NCI-H2196 treated with DMSO at 0.1 percent for 48 hours (cell line): ENCODE measurements around the gene CLDN7.
A peak's percentile ranks its signal among the peaks of the same experiment; 100 is the strongest.

ENCODE experiments used
- DNase-seq: peaks from one replicate; lab custom pipeline; 2025; ENCODE audit not compliant: unreplicated experiment; lab: John Stamatoyannopoulos, UW

Gene CLDN7

DNA sequence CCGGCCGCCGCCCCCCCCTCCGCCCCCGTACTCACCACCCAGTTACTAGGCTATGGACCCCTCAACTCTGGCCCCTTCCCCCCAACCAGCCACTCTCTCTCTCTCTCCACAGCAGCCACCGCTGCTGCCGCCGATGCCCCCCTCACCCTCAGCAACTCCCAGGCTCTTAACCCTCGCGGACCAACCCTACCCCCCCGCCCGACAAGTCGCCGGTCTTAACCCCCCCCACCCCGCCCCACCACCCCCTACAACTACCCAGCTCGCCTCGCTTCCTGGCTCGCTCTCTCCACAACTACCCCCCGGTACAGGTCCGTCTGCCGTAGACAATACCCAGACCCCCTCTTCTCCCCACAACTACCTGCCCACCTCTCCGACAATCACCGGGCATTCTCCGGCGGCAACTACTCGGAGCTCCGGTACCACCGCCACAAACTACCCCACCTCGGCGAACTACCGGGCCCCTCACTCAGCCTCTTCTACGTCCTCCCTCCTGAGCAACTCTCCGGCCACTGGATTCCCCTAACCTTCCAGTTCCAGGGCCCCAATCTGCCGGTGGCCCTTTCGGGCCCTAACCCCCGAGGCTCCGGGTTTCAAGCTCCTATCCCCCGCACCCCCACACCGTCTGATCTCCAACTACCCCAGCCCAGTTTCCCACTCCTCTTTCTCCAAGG is 23.7 kb downstream of the CLDN7 start:
- no peak for DNase-seq

DNA sequence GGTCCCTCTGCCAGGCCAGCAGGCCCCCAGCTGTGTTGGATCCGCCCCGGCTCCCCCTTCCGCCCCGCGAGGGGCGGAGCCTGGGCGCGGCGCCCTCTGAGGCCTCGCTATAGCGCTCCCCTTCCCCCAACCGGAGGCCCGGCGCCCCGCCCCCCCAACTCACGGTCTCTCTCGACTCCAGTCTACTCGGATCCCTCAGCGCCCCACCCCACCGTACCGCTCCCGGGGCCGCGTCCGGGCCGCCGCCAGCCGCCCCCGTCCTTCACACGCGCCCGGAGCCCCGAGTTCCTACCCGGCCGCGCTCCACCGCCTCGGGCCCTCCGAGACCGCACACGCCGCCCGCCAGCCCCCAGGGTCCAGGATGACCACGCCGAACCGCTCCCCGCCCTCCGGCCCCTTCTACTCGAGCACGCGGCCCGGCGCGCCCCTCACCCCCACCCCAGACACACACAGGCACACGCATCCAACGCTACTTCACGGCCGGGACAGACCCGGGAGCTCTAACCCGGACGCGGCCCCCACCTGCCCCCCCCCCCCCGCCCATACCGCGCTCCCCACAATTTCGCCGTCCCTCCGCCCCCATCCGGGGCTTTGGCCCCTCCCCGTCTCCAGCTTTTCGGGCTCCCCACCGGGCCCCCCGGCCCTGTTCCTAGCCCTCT is 24.4 kb downstream of the CLDN7 start:
- no peak for DNase-seq

GRCh38 chr17:7237266-7237760 is 25.0 kb downstream of the CLDN7 start:
- DNase-seq, result no peak

DNA sequence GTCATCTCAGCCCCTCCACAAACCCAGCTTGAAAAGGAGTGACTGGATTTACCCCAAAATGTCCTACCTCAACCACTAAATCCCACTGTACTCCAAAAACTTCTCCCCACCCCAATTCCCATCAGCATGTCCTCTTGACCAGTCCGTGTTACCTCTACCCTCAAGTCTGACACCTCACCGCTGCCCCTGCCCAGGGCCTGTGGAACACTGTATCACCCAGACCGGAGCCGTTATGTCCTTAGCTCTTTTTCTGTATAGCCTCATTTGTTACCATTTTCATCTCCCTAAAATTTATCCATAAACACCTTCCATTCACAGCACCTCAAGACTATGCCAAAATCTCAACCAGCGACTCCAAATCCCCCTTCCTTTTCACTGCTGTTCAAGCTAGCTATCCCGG is 25.5 kb downstream of the CLDN7 start:
- no peak for DNase-seq

DNA sequence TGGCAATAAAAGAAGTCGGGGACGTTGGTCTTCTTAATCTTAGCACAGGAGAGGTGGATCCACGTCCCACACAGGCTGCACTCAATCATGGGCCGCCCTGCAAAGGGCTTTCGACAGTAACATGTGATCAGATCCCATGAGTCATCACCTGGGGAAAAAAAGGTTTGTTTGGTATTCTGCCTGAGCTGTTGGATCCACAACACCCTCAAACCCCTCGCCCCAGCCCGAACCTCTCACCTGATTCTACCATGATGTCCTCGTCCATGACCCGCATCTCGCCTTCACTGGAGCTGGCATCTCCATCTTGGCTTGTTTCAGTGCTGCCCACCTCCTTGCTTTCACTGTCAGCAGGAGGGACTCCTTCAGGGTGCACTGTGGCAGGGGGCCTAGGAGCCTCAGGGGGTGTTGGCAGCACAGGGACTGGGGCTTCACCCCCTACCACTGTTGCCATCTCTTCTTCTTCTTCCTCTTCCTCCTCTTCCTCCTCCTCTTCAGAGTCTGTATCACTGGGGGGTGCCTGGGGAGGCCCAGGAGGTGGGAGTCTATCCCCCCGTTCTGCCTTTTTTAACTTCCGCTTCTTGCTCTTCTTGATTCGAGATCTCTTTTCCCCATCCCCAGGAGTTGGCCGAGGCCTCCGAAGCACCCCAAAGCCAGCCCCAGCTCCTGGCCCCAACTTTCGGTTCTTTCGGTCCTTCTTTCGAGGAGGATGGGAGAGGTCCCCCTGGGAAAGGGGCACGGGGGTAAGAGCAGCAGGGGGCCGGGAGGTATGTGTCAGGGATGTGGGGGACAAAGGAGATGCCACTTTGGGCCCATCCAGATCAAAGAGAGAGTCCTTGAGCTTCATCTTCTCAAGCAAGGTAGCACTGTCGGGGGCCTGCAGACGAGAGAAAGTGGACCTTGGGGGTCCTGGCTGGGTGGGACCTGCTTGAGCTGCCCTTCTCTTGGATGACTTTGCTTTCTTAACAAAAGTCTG is 26.3 kb downstream of the CLDN7 start:
- no peak for DNase-seq

GRCh38 chr17:7234083-7234951 is 28.0 kb downstream of the CLDN7 start, which contains the start of gene DVL2:
TSS of gene DVL2 (minus strand) at chr17:7234517. CDS start at chr17:7234262, 255 bp downstream.
- peak; percentile 61 for DNase-seq

DNA sequence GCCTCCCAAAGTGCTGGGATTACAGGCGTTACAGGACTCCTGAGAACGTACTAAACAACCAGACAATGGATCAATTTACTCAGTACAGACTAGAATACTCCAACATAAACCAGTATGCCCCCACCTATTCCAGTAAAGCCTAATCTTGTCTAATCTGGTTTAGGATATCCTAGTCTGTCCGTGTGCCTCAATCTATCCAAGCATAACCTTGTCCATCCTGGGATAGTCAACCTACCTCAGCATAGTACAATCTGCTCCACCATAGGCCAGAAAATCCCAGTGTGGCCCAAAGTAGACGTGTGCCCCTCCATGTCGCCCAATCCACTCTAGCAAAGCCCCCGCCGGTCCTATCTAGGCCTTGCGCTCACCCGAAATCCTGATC is 28.6 kb downstream of the CLDN7 start:
- DNase-seq, result no peak

GRCh38 chr17:7232114-7232513 is 30.2 kb downstream of the CLDN7 start:
- no peak for DNase-seq

- no peak for DNase-seq
Observed at GRCh38 chr17:7229504-7229903, 32.8 kb downstream of the CLDN7 start.

- DNase-seq, result no peak
Observed at GRCh38 chr17:7228920-7229319, 33.4 kb downstream of the CLDN7 start.

DNA sequence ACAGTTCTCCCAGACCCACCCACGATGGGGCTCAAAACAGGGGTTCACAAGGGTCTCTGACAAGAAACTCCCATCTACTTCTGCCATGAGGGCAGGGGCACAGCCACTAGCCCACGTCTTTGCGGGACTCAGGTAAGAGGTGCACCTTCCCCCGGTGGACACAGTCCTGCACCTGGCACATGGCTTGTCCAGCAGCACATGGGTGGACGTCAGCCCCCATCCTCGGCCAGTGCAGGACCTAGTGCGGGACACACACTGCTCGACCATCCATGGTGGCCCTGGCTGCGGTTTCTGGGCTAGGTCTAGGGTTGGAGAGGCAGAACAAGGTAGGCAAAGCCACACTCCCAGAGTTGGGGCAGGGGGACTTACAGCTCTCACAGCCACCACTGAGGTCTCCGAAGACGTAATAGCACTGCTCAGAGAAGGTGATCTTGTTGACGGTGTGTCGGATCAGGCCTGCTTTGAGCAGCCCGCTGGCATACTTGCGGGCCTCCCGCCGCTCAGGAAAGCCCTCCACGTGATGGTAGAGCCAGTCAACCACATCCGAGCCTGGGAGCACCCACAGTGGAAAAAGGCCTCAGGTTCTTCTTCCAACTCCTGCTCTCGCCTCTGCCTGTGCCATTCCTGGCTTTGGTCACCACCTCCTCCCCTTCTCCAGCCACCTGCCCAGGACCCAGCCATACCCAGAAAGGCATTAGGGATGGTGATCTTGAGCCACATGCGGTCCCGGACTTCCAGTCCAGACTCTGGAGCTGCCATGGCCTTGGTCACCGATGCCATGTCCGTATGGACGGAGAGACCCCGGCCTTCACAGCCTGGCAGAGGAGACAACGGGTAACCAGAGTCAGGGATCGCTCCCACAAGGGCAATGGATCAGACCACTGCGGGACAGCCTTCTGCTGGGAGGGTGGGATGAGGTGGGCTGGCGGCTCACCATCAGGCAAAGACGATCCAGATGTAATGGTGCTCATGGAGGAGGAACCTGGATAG is 35.3 kb downstream of the CLDN7 start:
- no peak for DNase-seq

DNA sequence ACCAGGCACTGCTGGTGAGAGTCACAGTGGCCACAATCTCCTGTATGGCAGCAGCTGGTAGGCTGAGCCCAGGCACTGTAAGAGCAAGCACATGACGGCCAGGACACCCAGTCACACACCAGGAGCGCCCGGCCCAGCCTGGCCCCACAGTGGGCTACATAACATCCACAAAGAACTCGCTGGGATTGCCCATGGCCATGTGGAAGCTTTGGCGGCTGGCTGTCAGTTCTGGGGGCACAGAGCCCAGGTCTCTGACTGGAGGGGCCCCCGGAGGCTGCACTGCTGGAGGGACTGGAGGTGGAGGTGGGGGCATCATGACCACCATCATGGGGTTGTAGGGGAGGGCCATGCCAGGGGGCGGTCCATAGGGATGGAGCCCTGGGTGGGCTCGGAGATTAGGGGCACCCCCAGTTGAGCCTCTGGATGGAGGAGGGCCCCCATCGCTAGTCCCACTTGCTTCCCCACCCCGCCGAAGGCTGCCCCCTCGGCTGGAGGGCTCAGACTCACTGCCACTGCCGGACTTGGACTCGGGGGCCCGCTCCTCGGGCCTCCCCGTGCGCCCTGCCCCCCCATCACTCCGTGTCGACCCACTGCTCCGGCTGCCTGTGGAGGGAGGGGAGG is 36.5 kb downstream of the CLDN7 start:
- DNase-seq, result no peak

- no peak for DNase-seq
Observed at GRCh38 chr17:7224661-7225111, 37.6 kb downstream of the CLDN7 start.

GRCh38 chr17:7224110-7224509 is 38.2 kb downstream of the CLDN7 start:
- no peak for DNase-seq

- no peak for DNase-seq
Observed at GRCh38 chr17:7223375-7223774, 38.9 kb downstream of the CLDN7 start.

DNA sequence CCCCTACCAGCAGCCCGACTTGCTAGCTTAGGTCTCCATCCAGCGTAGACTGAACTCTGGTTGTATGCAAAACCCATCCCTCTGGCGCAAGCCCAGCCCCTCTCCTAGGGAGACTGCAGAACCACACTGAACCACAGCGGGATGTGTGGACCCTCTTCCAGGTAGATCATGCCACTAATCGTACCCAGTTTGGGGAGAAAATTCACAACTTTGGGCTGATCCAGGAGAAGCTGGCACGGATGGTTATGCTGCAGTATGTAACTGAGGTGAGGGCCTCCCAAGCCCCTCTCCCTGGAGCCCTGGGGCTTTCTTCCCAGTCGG is 39.3 kb downstream of the CLDN7 start:
- DNase-seq, result no peak

DNA sequence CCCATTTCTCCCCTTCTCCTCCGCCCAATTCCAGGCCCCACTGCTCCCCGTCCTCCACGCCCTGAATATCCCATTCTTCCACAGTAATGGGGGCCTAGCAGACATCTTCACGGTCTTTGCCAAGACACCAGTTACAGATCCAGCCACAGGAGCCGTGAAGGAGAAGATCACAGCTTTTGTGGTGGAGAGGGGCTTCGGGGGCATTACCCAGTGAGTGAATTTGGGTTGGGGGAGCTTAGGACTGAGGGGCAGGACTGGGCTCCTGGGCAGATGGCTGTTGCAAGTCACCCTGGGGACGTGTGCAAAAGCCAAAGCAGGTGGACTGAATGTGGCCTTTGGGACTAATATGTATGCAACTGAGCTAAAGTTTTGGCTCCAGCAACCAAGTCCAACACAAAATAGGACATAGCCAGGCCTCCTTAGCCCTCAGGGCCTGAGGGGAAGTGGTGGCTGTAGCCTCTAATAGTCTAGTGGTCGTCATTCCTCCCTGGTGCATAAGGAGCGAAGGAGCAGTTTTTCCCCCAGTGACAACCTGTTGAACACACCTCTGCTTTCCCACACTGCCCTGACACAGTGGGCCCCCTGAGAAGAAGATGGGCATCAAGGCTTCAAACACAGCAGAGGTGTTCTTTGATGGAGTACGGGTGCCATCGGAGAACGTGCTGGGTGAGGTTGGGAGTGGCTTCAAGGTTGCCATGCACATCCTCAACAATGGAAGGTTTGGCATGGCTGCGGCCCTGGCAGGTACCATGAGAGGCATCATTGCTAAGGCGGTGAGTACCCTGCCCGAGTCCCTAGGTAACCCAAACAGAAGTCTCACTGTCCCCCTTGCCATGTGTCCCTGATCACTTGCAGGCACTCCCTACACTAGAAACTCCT is 39.9 kb downstream of the CLDN7 start:
- DNase-seq, result no peak
